GM12873 (cell line): Measurements from ENCODE around the gene NOS1AP.

ENCODE experiments used
- CTCF ChIP-seq: IDR thresholded peaks from 2 replicates; pipeline ENCODE4 v1.5.1; 2012; ENCODE audit warnings: low read depth, mild to moderate bottlenecking, moderate library complexity, low read length, control low read depth; ENCODE audit not compliant: insufficient read depth; ENCODE audit errors: missing control alignments

Gene NOS1AP

GRCh38 chr1:162110910-162111309, 41.4 kb downstream of the NOS1AP start:
- no peak for TF ChIP-seq CTCF

GRCh38 chr1:162111572-162111971, 42.1 kb downstream of the NOS1AP start:
- TF ChIP-seq CTCF: no peak

- TF ChIP-seq CTCF: no peak
Measured at GRCh38 chr1:162113419-162113818, 43.9 kb downstream of the NOS1AP start.

- TF ChIP-seq CTCF: no peak
Measured at GRCh38 chr1:162117039-162117774, 47.7 kb downstream of the NOS1AP start.

- TF ChIP-seq CTCF: no peak
Measured at GRCh38 chr1:162118063-162118462, 48.6 kb downstream of the NOS1AP start.

- TF ChIP-seq CTCF: no peak
Measured at GRCh38 chr1:162128693-162129356, 59.3 kb downstream of the NOS1AP start.

GRCh38 chr1:162130308-162130707, 60.8 kb downstream of the NOS1AP start:
- TF ChIP-seq CTCF: no peak
